HS-5 (cell line): ENCODE measurements around the gene PDZD7.
"Not testable (repeated sequence)": the region's sequence is repeated elsewhere in the genome, so short reads cannot be mapped to it uniquely, and the experiment has no call there.

Experiments used
- DNase-seq: peaks from one replicate; pipeline ENCODE4 v3.0.0-alpha.2; 2012; ENCODE audit warnings: low read depth

Gene PDZD7

DNA sequence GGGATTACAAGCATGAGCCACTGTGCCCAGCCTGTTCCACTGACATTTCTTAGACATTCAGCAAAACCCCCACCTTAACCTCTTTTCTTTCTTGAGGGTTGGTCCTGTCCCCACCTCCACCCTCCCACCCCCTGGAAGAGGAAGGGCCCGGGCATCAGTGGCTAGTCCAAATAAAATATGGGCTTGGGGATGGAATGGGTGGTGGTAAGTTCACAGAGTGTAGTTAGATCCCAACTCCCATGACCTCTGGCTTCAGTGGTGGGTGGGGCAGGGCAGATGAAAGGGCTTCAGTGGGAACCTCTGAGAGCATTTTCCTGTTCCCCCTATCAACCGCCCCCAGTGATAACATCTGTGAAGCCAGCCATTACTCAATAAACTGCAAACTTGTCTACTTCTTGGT is 9.9 kb upstream of the PDZD7 start:
- no peak for DNase-seq

DNA sequence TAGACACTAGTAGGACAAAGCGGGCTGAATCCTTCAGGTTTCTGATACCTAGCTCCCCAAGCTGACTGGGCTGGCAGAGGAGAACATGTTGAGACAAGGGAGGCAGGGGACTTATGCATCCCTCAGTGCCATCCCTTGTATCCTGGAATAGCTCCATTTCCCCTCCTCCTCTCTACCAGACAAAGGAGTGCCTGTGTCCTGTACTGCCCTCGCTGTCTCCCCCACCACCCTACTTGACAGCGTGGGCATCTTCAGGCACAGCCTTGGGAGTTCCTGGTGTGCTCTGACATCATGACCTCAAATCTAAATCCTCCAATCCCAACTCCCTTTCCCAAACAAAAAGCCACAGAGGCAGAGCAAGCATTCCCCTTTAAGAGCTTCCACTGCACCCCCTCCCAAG is 9.1 kb upstream of the PDZD7 start:
- DNase-seq = no peak

DNA sequence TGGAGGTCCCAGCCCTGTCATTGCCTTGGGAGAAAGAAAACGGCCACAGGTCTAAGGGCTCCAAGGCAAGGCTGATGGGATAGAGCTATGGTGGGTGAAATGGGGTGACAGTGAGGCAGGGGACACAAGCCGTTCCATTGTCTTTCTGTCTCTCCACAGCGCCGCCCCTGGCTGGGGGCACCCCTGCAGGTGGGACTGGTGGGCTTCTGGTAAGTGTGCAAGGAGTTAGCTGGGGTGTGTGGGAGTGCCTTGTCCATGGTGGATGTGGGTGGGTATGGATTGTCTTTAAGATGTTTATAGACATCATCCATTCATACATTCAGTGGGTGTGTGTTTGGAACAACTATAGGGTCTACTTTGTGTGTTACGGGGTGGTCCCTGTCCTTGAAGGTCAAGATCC is 7.6 kb upstream of the PDZD7 start:
- DNase-seq = no peak

DNA sequence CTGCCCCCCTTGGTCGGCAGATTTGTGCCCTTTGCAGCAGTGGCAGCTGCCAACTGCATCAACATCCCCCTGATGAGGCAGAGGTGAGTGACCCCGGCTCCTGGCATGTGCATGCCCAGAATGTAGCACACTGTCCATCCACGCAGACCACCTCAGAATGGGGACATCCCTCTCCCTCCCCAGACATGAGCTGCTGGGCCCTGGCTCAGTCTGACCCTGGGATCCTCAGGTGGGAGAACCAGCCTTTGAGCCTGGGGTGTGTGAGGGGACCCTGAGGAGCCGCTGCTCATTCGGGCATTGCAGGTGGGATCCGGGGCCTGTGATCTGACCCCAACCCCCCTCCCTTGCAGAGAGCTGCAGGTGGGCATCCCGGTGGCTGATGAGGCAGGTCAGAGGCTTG is 5.8 kb upstream of the PDZD7 start:
- no peak for DNase-seq

DNA sequence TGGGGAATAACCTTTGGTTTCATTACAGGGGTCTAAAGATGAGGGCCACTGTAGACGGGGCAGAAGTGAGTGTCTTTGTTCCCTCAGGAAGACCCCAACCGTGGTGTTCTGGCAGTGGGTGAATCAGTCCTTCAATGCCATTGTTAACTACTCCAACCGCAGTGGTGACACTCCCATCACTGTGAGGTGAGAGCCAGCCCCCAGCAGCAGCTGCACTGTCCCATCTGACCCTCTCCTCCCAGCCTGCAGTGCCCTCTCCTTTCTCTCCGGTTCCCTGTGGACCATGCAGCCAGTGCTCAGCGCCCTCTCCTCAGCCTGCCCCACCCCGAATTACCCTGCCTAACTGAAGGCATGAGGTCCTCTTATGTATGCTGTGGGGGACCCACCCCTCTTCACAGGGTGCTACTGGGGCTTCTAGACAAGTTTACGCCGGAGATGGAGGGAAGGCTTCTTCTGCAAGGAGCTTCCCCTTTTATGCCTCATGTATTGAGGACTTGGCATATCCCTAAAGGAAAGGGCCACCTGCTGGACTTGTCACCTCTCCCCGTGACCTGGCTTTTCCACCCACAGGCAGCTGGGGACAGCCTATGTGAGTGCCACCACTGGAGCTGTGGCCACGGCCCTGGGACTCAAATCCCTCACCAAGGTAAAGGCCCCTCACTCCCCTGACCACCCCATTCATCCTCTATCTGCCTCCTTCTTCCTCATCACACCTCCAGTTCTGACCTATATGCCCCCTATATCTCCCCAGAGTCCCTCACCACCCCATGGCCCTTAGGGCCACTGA is 5.2 kb upstream of the PDZD7 start:
- no peak for DNase-seq

DNA sequence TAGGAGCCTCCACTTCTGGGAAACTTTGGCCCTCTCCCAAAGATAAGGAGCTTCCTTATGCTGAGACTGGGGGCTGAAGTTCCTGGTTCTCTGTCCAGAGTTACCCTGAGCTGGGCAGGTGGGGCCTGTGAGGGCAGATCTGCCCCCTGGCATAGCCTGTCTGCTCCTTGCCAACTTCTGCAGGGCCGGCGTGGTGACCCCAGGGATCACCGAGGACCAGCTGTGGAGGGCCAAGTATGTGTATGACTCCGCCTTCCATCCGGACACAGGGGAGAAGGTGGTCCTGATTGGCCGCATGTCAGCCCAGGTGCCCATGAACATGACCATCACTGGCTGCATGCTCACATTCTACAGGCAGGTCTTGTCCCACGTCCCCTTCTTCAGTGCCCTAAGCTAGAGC is 4.4 kb upstream of the PDZD7 start:
- no peak for DNase-seq

DNA sequence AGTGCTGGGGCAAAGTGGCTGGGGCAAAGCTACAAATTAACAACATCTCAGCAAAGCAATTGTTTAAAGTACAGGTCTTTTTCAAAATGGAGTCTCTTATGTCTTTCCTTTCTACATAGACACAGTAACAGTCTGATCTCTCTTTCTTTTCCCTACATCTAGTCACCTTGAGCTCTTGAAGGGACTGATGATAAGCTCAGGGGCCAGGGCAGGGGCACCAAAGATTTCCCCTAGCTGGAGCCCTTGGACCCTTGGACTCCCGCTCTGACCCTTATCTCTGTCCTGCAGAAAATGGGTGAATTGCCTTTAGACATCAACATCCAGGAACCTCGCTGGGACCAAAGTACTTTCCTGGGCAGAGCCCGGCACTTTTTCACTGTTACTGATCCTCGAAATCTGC is 3.5 kb upstream of the PDZD7 start:
- DNase-seq = not testable (repeated sequence)

DNA sequence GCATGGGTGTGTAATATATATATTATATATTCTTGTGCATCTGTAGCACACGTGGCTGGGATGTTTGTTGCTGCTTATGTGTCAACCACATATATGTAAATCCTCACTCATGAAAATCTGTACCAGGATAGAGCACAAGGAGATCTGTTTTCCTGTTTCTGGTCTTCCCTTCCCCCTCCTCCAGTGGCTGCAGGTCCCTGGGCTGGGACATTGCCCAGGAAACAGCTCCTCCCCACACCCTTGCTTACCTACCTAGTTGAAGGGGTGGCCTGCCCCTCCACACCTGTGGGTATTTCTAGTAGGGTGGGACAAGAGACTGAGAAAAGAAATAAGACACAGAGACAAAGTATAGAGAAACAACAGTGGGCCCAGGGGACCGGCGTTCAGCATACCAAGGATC is 2.3 kb upstream of the PDZD7 start:
- DNase-seq = no peak

DNA sequence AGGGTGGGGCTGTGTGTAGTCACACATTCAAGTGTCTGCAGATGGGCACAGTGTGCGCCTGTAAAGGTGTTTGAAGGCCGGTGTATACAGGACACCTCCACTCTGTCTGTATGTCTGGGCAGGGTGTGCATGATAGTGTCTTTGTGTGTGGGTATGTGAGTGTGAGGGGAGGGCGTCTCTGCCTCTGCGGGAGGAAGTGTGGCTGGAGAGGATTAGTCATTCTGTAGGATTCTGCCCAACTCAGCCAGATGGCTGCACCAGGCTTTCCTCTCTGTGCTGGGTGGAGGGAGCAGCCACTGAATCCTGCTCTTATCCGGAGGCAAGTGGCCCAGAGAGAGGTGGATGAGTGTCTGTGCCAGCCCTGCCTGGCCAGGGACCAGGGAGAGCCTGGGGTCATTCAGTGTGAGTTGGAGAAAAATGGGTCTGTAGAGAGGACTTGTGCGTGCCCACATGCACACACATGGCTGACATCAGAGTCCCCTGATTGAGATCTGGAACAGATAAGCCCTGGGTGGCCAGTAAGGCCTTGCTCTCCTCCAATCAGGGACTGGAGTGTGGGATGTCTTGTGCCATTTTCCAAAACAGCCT is 1.8 kb upstream of the PDZD7 start:
- DNase-seq = peak; percentile 81

DNA sequence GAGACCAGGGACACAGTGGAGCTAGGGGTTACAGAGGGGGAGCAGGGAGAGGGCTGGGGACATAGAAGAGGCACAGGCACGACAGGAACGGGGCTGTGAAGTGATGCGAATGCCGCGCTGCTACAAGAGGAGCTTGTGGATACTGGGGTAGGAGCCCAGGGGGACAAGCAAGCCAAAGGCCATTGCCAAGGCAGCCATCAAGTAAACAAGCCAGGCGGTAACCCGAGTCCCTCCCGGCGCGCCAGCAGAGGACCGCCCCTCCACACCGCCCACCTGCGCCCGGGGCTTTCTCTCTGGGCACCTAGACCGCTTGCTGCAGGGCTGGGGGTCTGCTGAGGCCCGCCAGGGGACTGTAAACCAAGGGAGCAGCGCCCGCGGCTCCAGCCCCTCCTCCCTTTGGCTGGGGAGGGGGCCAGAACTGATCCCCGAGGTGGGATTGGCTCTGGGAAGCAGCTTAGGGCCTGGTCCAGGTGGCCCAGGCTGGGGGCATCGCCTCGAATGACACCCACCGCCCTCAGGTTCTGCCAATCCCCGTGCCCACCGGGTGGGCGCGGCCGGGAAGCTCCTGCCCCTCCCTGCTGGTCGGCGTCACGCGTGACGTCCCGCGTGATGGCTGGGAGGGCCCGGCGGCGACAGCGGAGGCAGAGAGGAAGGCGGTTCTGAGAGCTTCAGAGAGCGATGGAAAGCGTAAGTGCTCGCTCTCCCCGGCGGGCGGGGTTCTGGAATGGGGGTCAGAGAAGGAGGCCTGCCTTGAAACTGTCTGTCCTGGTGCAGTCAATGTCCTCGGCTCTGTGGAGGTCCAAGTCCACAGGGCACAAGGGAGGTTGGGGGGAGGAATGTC is 1.1 kb upstream of the PDZD7 start:
- no peak for DNase-seq

DNA sequence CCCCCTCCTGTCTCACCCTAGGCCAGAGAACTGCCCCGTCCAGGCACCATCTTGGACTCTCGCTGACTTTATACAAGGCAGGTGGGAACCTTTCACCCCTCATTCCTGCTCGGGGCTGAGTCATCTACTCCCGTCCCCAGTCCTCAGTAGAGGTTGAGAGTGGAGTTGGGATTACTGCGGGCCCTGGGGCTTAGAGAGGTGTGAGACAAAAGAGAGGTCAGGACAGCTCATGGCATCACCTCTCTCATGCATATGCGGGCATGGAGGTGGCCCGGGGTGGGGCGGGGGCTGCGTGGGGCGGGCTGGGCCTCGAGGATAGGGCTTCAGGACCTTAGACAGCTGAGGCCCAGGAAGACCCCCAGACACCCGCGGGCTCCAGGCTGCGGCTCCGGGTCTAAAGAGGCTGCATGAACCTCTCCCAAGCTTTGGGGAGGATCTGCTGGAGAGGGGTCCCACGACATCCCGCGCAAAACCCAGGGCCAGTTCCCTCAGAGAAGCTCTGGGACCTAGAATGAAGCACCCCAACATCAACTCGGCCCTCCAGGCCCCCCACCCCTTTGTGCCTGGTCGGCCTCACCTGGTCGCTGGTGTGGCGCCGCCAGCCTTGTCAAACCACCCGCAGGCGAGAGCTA is 317 bp downstream of the PDZD7 start:
- DNase-seq = no peak

DNA sequence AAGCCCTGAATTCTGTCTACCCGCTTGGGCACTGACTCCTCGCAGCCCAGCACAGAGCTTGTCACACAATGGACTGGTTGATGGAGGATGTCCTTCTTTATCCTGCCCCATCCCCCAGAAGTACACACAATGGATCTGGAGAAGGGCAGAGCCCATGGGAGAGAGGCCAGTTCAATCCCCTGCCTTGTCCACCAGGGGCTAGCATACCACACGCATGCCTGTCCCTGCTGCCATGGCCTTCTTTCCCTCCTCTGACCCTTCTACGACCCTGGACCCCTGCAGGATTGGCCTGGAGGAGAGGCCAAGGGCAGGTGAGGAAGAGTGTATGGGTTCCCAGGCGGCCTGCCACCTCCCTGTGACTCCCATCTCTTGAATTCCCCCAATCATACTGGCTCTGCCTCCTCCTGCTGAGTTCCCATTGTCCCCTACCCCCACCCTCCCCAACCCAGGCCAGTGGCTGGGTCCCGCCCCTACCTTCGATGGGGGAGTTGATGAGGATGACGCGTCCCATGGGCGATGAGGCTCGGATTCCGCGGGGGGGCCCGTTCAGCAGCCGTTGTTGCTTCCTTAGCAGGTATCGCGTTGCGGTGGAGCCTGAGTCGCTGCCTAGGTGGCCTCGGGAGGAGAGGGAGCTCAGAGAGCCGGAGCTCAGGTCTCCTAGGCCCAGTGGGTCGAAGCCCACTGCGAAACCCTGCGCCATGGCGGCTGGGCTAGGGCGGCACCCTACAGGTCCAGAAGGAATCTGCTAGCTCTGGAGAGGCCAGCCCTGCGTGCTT is 1.2 kb downstream of the PDZD7 start:
- no peak for DNase-seq

DNA sequence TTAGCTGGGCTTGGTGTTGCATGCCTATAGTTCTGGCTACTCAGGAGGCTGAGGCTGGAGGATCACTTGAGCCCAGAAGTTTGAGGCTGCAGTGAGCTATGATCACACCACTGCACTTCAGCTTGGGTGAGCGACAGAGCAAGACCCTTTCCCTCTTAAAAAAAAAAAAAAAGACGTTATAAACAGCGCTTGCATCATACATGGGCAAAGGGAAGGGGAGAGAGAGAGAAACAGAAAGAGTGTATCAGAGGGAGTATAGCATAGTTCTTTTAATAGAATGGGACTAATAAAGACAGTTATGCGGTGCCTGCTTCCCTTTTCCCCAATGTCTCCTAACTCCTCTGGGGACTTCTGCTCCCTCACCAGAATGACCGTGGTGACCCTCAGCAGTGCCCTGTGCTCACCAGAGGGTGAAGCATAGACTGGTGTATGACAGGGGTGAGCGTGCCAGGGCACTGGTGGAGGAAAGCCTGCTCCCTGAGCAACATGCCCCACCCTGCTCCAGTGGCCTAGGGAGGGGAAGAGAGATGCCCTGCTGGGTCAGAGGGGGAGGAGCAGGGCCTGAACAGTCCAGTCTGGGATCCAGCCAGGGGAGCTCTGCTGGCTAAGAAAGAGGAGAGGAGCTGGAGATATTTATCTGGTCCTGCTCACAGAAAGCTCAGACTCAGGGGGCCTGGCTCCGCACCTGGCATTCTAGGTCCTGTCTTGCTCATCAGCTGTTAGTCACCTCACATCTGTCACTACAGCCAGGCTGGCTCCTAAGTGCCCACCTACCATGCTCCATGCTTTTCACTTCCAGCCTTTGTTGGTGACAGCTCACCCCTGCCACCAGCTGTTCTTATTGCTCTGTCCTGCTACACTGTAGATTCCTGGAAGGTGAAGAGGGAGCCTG is 2.2 kb downstream of the PDZD7 start:
- no peak for DNase-seq

DNA sequence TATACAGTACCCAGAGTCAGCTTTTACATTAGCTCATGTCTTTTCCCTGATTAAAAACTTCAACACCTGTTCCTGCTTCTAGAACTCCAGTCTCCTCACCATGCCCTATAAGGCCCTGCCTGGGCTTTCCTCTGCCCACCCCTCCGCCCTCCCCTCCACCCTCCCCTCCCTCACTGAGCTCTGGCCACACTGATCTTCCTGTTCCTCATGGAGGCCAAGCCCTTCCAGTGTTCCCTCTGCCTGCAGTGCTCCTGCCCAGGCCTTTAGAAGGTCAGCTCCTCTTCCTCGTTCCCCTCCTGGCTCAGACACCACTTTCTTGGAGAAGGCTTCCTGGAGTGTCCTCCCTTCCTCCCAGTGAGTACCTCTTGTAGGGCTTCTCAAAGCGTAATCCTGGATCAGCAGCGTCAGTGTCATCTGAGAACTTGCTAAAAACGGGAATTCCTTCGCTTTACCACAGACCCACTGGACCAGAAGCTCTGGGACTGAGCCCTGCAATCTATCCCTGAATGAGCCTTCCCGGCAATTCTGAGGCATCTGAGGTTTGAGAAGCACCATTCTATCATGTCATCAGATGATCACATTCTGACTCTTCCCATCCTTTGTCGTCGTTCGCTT is 3.7 kb downstream of the PDZD7 start:
- DNase-seq = no peak

DNA sequence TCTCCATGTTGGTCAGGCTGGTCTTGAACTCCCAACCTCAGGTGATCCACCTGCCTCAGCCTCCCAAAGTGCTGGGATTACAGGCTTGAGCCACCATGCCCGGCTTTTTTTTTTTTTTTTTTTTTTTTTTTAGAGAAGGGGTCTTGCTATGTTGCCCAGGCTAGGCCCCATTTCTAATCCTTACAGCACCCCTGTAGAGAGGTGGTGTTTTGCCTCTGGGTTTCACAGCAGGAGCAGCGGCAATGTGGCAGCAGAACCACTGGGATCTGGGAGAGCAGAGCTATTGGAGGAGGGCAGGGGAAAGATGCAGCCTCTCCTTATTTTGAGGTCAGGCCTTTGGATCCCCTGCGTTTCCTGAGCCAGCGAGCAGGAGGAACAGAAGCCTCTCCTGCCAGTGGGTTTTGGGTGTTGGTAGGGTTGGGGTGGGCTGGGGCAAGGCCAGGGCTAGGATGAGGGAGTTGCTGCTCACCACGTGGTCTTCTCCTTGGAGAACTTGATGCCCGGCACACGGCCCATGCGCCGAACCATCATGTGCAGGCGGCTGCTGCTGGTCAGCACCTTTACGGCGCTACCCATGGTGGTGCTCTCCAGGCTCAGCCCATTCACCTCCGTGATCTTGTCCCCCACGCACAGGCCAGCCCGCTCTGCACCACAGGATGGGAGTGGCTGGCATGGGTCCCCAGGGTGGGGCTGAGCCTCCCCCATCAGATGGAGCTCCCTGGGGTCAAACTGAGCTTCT is 7.8 kb downstream of the PDZD7 start:
- DNase-seq = no peak

DNA sequence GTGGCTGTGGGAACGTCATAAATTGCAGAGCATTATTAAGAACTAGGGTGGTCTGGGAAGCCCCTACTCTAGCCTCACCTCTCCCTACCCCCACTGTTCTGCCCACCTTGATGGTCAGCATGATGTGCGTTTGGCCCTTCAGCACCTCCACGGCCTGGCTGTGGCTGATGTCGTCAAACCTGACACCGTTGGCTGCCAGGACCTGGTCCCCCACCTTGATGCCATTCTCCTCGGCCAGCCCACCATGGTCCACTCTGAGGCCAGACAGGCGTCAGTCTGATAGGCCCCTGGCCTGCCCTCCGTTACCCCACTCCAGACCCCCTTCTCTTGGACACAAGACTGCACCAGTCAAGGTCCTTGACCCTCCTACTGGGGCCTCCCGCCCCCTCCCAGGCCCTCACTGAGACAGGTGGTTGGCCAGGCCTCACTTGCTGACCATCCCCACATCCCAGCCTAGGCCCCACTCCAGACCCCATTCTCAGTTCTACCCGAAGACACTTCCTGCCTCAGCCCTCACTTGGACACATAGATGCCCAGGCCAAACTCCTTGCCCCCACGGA is 9.2 kb downstream of the PDZD7 start:
- DNase-seq = no peak

DNA sequence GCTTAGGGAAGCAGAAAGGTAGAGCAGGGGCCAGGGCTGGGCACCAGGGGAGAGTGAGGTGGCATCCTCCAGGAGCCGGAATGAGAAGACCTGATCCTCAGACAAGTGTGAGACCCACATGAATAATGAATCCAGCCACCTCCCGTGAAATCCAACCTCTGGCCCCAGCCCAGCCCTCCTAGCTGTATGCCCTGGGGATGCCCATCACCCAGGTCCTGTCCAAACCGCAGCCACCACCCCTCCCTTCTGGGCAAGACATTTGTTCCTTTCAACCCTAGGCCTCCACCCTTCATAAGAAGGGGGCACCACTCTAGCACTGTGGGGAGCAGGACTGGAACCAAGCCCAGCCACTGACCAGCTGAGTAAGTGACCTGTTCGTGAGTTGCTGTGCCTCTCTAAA is 9.7 kb downstream of the PDZD7 start:
- no peak for DNase-seq

DNA sequence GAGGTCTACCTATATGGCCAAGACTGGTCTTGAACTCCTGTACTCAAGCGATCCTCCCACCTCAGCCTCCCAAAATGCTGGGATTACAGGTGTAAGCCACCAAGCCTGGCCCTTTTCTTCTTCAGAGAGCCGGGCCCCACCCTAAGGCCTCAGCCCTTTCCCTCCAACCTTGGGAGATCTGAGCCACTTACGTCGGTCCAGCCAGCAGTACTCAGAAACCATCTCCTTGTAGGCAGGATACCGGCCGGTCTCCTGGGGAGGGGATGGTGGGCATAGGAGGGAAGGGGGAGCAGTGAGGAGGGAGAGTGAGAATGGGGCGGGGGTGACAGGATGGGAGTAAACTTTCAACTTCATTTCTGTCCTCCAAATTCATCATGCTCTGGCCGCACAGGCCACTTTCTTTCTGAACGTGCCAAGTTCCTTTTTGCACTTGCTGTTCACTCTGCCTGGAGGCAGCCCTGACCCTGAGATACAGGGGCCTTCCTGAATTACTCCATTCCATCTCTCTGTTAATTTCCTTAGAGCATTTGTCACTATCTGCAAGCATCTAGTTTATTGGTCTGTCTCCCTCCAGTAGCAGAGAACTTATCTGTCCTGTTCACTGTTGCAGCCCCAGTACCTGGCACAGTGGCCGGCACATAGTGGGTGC is 10.4 kb downstream of the PDZD7 start:
- no peak for DNase-seq

DNA sequence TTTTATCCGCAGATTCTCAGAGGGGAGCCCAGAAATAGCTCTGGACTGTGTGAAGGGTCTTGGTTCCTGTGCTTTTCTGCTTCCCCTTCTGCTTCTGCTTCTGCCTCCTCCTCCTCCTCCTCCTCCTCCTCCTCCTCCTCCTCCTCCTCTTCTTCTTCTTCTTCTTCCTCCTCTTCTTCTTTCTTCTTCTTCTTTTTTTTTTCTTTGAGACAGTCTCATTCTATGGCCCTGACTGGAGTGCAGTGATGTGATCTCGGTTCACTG is 11.6 kb downstream of the PDZD7 start:
- DNase-seq = no peak
